Measurements from ENCODE around the gene CLASRP. TPM values are rescaled to one million over a fixed set of nuclear protein-coding genes. Genes with fewer than 3 reads are reported as not detected.

The CLASRP gene
- 10 to 100 TPM; 49.9 to 80.3 (median 57.0) TPM for total RNA-seq

- DNase-seq (ENCODE audit: low spot score in 2 of 2), result peak; percentile 84 to 92
- Histone ChIP-seq H3K9me3 (no peaks in the 10 kb centered on the region), H3K4me3 (peak within 1 kb of the TSS; percentile 82 to 91 (median 86)), H3K27ac (peak within 1 kb of the TSS; percentile 95 to 96), H3K4me1 (peaks cover 8 to 14% of the 10 kb centered on the region in 2 donors), H3K36me3 (no peaks in the 10 kb centered on the region), H3K27me3 (no peaks in the 10 kb centered on the region)
- TF ChIP-seq POLR2AphosphoS5 (IDR thresholded peaks at IDR 0.05) (peak; percentile 95 to 98 (median 98)), CTCF (IDR thresholded peaks at IDR 0.05) (no peak), POLR2A (IDR thresholded peaks at IDR 0.05) (peak; percentile 93)
- intact Hi-C loops (cut with DNase I; ENCODE audit: low total_unique reads), result no loop called here
These were observed at the start of gene CLASRP for GRCh38 chr19:45038931-45039893. Gene CLASRP (plus strand): TSS chr19:45039045. CDS start chr19:45040213, 1,168 bp downstream.

GRCh38 chr19:44990459-44990858 lies 48.4 kb upstream of the CLASRP start:
- no peak overlapping the region for H3K4me3 ChIP-seq
- H3K27me3 ChIP-seq, result no peaks in the 10 kb centered on the region
- intact Hi-C loops (cut with DNase I; ENCODE audit: low total_unique reads), result no loop called here
- no peak overlapping the region for H3K27ac ChIP-seq
- no peak for DNase-seq (ENCODE audit: low spot score in 2 of 2)
- no peaks in the 10 kb centered on the region for H3K4me1 ChIP-seq
- TF ChIP-seq POLR2A (IDR thresholded peaks at IDR 0.05), result no peak
- no peak for TF ChIP-seq POLR2AphosphoS5 (IDR thresholded peaks at IDR 0.05)
- no peak for TF ChIP-seq CTCF (IDR thresholded peaks at IDR 0.05)
- H3K36me3 ChIP-seq, result no peaks in the 10 kb centered on the region
- no peaks in the 10 kb centered on the region for H3K9me3 ChIP-seq

GRCh38 chr19:44990966-44991365 lies 47.9 kb upstream of the CLASRP start:
- H3K4me3 ChIP-seq, result no peak overlapping the region
- no peaks in the 10 kb centered on the region for H3K9me3 ChIP-seq
- no peaks in the 10 kb centered on the region for H3K27me3 ChIP-seq
- intact Hi-C loops (cut with DNase I; ENCODE audit: low total_unique reads), result no loop called here
- H3K36me3 ChIP-seq, result no peaks in the 10 kb centered on the region
- H3K4me1 ChIP-seq, result no peaks in the 10 kb centered on the region
- H3K27ac ChIP-seq, result no peak overlapping the region
- no peak for TF ChIP-seq POLR2A (IDR thresholded peaks at IDR 0.05)
- no peak for TF ChIP-seq CTCF (IDR thresholded peaks at IDR 0.05)
- TF ChIP-seq POLR2AphosphoS5 (IDR thresholded peaks at IDR 0.05), result no peak
- DNase-seq (ENCODE audit: low spot score in 2 of 2), result no peak

- no peaks in the 10 kb centered on the region for H3K9me3 ChIP-seq
- DNase-seq (ENCODE audit: low spot score in 2 of 2), result no peak
- H3K36me3 ChIP-seq, result no peaks in the 10 kb centered on the region
- no peak overlapping the region for H3K4me3 ChIP-seq
- TF ChIP-seq POLR2AphosphoS5 (IDR thresholded peaks at IDR 0.05) (no peak), CTCF (IDR thresholded peaks at IDR 0.05) (no peak), POLR2A (IDR thresholded peaks at IDR 0.05) (no peak)
- H3K27me3 ChIP-seq, result no peaks in the 10 kb centered on the region
- intact Hi-C loops (cut with DNase I; ENCODE audit: low total_unique reads), result no loop called here
- no peaks in the 10 kb centered on the region for H3K4me1 ChIP-seq
- no peak overlapping the region for H3K27ac ChIP-seq
These were observed 46.3 kb upstream of the CLASRP start for GRCh38 chr19:44992336-44993163.

Measured in breast epithelium (tissue), 4 donors.